Cardiac fibroblast (primary cell): ENCODE data around the gene PTPRD.
A peak's percentile ranks its signal among the peaks of the same experiment; 100 is the strongest.

Source experiments
- DNase-seq, 2 donors: peaks; one replicate each; pipeline versions ENCODE4 v3.0.0 to v3.0.0-alpha.2; 2010; ENCODE audit warnings: low read depth in 2 of 2
- H3K4me3 ChIP-seq, 2 donors: replicated peaks in 1 of 2; 1 replicate in 1 of 2; 2 replicates in 1 of 2; pipeline ENCODE4 v1.5.1; 2011; ENCODE audit warnings: low read depth in 2 of 2, low read length in 2 of 2, mild to moderate bottlenecking in 2 of 2, moderate library complexity in 1 of 2
- CTCF ChIP-seq: IDR thresholded peaks from one replicate; pipeline ENCODE4 v1.5.1; 2011; ENCODE audit warnings: low read depth, mild to moderate bottlenecking, low read length, inconsistent platforms

Gene PTPRD

GRCh38 chr9:10062629-10063395 lies 550.0 kb downstream of the PTPRD start:
- peak in 1 of 2 donors; percentile 1 for DNase-seq
- H3K4me3 ChIP-seq = no peak overlapping the region
- TF ChIP-seq CTCF = no peak

- H3K4me3 ChIP-seq = no peak overlapping the region
- DNase-seq = peak; percentile 16 to 39
- no peak for TF ChIP-seq CTCF
Measured at GRCh38 chr9:10059044-10059443, 553.8 kb downstream of the PTPRD start.

DNA sequence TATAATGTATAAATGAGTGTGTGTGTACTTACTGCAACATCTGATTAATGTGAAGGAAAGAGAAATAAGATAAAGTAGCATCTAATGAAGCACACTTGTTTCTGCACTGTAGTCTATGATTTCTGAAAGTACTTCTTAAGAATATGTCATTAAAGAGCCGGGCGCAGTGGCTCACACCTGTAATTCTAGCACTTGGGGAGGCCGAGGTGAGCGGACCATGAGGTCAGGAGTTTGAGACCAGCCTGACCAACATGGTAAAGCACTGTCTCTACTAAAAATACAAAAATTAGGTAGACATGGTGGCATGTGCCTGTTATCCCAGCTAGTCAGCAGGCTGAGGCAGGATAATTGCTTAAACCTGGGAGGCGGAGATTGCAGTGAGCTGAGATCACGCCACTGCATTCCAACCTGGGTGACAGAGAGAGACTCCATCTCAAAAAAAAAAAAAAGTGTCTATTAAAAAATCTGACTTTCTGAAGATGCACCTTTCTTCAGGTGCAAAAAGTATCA lies 556.9 kb downstream of the PTPRD start:
- H3K4me3 ChIP-seq = no peak overlapping the region
- no peak for DNase-seq
- TF ChIP-seq CTCF = no peak

DNA sequence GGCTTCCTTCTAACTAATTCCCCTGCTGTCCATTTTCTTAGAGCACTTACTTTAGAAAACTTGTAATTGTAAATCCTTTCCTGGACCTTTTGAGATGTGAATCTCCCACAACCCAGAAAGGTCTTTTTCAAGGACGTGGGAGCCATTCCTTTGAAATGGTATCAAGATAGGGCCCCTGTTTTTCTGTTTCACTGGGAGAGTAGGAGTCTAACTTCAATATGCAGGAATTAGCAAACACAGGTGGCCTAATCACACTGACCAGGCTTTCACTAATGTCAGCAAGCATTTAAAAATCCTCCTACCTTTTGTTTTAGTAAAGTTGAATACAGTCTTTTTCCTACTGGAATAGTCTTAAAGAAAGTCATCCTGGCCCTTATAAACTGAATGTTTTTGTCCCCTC lies 558.3 kb downstream of the PTPRD start:
- no peak for DNase-seq
- H3K4me3 ChIP-seq = no peak overlapping the region
- no peak for TF ChIP-seq CTCF

DNA sequence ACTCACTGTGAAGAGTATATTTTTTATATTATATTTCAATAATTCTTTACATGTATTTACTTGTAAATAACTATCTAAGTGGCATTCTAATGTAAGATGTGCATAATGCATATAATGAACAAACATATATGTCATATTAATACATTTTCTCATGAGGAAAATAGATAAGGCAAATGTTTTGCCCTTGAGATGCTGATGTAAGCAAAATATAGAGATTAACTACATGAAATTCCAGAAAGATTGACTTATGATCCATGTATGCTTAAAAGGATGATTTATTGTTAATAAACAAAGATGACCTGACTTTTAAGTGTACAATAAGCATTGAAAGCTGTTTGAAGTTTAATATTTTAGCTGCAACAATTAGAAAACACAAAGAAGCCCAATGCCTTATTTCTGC lies 559.9 kb downstream of the PTPRD start:
- no peak overlapping the region for H3K4me3 ChIP-seq
- TF ChIP-seq CTCF = no peak
- DNase-seq = no peak

GRCh38 chr9:10052181-10052580 lies 560.6 kb downstream of the PTPRD start:
- DNase-seq = no peak
- H3K4me3 ChIP-seq = no peak overlapping the region
- no peak for TF ChIP-seq CTCF
